Large intestine (tissue), 3 donors: ENCODE measurements around the gene EBF3. TPM values are rescaled to one million over a fixed set of nuclear protein-coding genes. Genes with fewer than 3 reads are reported as not detected.
"Not testable (repeated sequence)": the region's sequence is repeated elsewhere in the genome, so short reads cannot be mapped to it uniquely, and the experiment has no call there.

Source experiments
- DNase-seq, 2 donors: peaks; one replicate each; pipeline versions ENCODE4 v3.0.0 to v3.0.0-alpha.2; 2013
- H3K27ac ChIP-seq: one replicate; pipeline ENCODE4 v1.5.1; 2013; ENCODE audit warnings: low read length
- H3K27me3 ChIP-seq: 2 replicates; pipeline ENCODE4 v1.6.1; 2013; ENCODE audit warnings: low read length; ENCODE audit not compliant: control insufficient read depth, insufficient read depth
- H3K36me3 ChIP-seq: 2 replicates; pipeline ENCODE4 v1.6.1; 2013; ENCODE audit warnings: low read length; ENCODE audit not compliant: control insufficient read depth, insufficient read depth
- H3K4me1 ChIP-seq: one replicate; pipeline ENCODE4 v1.6.1; 2013; ENCODE audit warnings: low read length; ENCODE audit not compliant: control insufficient read depth, insufficient read depth
- H3K4me3 ChIP-seq: one replicate; pipeline ENCODE4 v1.5.1; 2013; ENCODE audit warnings: low read length
- H3K9me3 ChIP-seq: one replicate; pipeline ENCODE4 v1.6.1; 2013; ENCODE audit warnings: mild to moderate bottlenecking, low read depth, low read length, moderate library complexity; ENCODE audit not compliant: control insufficient read depth
- WGBS: methylation state at CpG from one replicate; pipeline ENCODE4 v1.1.5; 2013; ENCODE audit warnings: low lambda C conversion rate; ENCODE audit not compliant: insufficient coverage; 5-methylcytosine and 5-hydroxymethylcytosine counted together
- polyA plus RNA-seq: library from polyadenylated mRNA; unstranded; fragments of 120-200 nt; gene quantifications from one replicate; pipeline ENCODE4 v1.2.1, GENCODE V29; 2013

Gene EBF3
- polyA plus RNA-seq, 1 donor, result 7.5 TPM

DNA sequence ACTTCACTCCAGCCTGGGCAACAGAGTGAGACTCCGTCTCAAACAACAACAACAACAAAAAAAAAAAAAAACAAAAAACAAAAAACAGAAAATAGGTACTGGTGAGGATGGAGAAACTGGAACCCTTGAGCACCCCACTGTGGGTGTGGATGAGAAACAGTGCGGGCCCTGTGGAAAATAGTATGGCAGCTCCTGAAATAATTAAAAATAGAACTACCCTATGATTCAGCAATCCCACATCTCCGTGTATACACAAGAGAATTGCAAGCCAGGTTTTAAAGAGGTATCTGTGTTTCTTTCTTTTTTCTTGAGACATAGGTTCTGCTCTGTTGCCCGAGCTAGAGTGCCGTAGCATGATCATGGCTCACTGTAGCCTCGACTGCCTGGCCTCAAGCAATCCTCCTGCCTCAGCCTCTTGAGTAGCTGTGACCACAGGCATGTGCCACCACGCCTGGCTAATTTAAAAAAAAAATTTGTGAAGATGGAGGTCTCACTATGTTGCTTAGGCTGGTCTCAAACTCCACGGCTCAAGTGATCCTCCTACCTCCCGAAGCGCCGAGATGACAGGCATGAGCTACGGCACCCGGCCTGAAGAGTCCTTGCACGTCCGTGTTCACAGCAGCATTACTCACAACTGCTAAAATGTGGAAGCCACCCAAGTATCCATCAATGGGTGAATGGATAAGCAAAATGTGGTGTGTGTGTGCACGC lies 39.5 kb downstream of the EBF3 start:
- Histone ChIP-seq H3K27me3 (no peaks in the 10 kb centered on the region), H3K4me3 (no peak overlapping the region), H3K27ac (no peak overlapping the region), H3K4me1 (no peaks in the 10 kb centered on the region), H3K9me3 (no peaks in the 10 kb centered on the region), H3K36me3 (no peaks in the 10 kb centered on the region)
- 100% methylated on average over 1 of the region's 16 CpGs for WGBS
- no peak for DNase-seq

- H3K27me3 ChIP-seq, result no peaks in the 10 kb centered on the region
- H3K4me1 ChIP-seq, result no peaks in the 10 kb centered on the region
- no peaks in the 10 kb centered on the region for H3K36me3 ChIP-seq
- H3K9me3 ChIP-seq, result no peaks in the 10 kb centered on the region
- H3K27ac ChIP-seq, result no peak overlapping the region
- WGBS, result no CpG with 5 or more reads among the region's 18 CpGs
- no peak for DNase-seq
- no peak overlapping the region for H3K4me3 ChIP-seq
Observed at GRCh38 chr10:129922598-129923123, 41.4 kb downstream of the EBF3 start.

DNA sequence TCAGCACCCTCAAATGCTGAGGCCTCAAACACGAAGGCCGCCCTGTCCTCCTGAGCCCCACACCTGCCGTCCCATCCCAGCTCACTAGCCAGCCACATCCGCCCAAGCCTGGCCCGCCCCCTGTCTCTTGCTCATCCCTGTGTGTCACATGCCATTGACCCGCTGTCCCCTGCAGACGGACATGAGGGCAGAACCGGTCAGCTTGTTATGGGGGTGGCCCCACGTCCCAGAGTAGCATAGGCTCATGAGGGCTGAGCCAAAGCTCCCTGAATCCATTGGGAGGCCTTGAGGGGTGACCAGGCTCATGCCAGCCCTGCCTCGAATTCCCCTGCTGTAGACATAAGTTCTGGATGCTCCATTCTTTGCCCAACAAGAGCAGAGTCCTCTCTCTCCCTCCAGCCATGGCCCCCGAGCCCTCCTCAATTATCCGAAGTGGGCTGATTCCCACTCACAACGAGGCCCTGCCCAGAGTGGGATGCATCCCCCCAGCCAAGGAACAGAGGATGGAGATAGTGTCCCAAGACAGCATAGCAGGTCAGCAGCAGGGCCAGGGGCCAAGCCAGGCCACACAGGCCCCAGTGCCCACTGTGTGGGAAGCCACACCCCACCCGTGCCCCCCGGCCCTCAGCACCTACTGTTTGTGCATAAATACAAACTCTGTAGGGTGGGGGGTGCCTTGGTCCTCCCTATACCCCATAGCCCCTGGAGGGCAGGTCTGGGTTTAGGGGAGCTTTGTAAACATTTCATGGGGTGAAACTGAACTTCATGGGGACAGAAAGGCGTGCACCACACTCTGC lies 42.1 kb downstream of the EBF3 start:
- no peaks in the 10 kb centered on the region for H3K4me1 ChIP-seq
- H3K27me3 ChIP-seq, result no peaks in the 10 kb centered on the region
- no peak overlapping the region for H3K4me3 ChIP-seq
- no peak for DNase-seq
- WGBS, result no CpG with 5 or more reads among the region's 16 CpGs
- no peak overlapping the region for H3K27ac ChIP-seq
- no peaks in the 10 kb centered on the region for H3K36me3 ChIP-seq
- no peaks in the 10 kb centered on the region for H3K9me3 ChIP-seq

DNA sequence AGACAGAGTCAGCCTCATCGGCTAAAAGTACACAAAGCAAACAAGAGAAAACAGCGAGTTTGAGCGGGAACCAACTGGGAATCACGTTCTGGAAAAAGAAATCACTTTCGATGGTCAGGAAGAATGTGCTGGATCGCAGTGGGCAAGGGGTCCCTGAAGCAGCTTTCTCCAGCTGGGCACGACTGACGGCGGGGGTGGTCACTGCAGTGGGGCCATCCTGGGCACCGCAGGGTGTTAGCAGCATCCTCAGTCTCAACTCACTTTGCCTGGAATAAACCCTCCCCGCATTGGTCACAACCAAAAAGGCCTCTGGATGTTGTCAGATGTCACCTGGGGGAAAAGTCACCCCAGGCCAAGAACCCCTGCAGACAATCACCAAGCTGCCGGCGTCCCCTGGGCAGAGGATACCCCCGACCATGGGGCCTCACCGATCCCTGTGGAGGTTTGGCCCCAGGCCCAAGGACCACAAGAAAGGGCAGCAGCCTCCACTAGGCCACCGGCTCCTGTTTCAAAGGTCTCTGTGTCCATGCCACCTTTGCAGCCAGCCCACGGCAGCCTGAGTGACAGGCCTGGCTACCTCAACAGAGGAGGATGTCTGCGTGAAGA lies 42.9 kb downstream of the EBF3 start:
- no peak for DNase-seq
- WGBS, result 100% methylated on average over 1 of the region's 18 CpGs
- no peaks in the 10 kb centered on the region for H3K4me1 ChIP-seq
- H3K27ac ChIP-seq, result no peak overlapping the region
- no peak overlapping the region for H3K4me3 ChIP-seq
- no peaks in the 10 kb centered on the region for H3K27me3 ChIP-seq
- H3K9me3 ChIP-seq, result no peaks in the 10 kb centered on the region
- no peaks in the 10 kb centered on the region for H3K36me3 ChIP-seq

DNA sequence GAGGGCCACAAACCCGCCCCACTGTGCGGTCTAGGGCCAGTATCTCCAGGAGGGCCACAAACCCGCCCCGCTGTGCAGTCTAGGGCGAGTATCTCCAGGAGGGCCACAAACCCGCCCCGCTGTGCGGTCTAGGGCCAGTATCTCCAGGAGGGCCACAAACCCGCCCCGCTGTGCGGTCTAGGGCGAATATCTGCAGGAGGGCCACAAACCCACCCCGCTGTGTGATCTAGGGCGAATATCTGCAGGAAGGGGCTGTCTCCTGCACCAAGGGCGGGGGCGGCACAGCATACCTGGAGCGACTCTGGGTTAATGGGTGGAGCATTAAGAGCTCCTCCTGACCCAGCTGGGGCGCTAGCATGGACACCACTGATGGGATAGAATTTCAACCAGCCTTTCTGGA lies 43.9 kb downstream of the EBF3 start:
- DNase-seq, result not testable (repeated sequence)
- WGBS, result no CpG with 5 or more reads among the region's 18 CpGs

DNA sequence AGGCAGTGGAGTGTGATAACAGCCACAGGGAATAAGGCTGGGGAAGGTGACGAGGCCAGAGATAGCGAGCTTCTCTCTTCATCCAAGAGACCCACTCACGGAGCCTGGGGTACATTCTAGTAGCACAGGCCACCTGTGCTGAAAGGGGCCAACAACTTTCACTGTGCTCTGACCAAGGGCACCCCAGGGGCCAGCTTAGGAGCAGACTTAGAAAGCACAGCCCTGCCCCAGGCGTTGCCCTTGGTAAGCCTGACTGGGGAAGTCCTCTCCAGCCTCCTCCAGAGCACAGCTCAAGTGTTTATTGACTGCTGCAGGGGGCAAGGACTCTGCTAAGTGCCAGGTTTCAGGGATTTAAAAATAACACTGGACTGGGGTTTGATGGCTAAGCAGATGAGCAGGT lies 44.7 kb downstream of the EBF3 start:
- Histone ChIP-seq H3K4me3 (no peak overlapping the region), H3K4me1 (no peaks in the 10 kb centered on the region)
- no CpG with 5 or more reads among the region's 4 CpGs for WGBS

More for the DNA sequence above, 43.9 kb downstream of the EBF3 start:
- not testable (repeated sequence) for H3K4me1 ChIP-seq, H3K27me3 ChIP-seq, H3K4me3 ChIP-seq, H3K27ac ChIP-seq, H3K9me3 ChIP-seq, H3K36me3 ChIP-seq

GRCh38 chr10:129918836-129919235 lies 45.2 kb downstream of the EBF3 start:
- no peaks in the 10 kb centered on the region for H3K36me3 ChIP-seq
- H3K27ac ChIP-seq, result no peak overlapping the region
- no peak overlapping the region for H3K4me3 ChIP-seq
- no peaks in the 10 kb centered on the region for H3K4me1 ChIP-seq
- no peak for DNase-seq
- H3K27me3 ChIP-seq, result no peaks in the 10 kb centered on the region
- whole genome bisulfite sequencing, result no CpG with 5 or more reads among the region's 8 CpGs
- no peaks in the 10 kb centered on the region for H3K9me3 ChIP-seq

More for the DNA sequence above, 44.7 kb downstream of the EBF3 start:
- Histone ChIP-seq H3K27ac (no peak overlapping the region), H3K9me3 (no peaks in the 10 kb centered on the region), H3K27me3 (no peaks in the 10 kb centered on the region), H3K36me3 (no peaks in the 10 kb centered on the region)
- DNase-seq, result no peak

DNA sequence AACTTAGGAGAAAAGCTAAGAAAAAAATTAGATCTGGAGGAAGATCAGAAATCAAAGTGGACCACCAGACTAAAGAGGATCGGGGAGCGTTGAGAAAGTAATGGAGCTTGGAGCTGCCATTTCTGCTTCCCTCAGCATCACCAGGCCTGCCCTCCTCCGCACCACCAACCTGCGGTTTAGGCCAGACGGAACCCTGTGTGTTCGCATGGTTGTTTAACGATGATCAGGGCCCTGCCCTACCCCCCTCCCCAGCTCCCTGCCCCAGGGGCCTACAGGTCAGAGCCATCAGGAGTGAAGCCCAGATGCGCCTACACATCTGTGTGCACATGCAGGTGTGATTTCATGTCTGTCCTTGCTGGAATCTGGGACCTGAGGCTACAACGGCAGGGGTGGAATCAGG lies 45.7 kb downstream of the EBF3 start:
- H3K27me3 ChIP-seq, result no peaks in the 10 kb centered on the region
- DNase-seq, result no peak
- no peaks in the 10 kb centered on the region for H3K9me3 ChIP-seq
- H3K4me1 ChIP-seq, result no peaks in the 10 kb centered on the region
- WGBS, result 83% methylated on average over 1 of the region's 9 CpGs
- no peak overlapping the region for H3K27ac ChIP-seq
- no peaks in the 10 kb centered on the region for H3K36me3 ChIP-seq
- no peak overlapping the region for H3K4me3 ChIP-seq

DNA sequence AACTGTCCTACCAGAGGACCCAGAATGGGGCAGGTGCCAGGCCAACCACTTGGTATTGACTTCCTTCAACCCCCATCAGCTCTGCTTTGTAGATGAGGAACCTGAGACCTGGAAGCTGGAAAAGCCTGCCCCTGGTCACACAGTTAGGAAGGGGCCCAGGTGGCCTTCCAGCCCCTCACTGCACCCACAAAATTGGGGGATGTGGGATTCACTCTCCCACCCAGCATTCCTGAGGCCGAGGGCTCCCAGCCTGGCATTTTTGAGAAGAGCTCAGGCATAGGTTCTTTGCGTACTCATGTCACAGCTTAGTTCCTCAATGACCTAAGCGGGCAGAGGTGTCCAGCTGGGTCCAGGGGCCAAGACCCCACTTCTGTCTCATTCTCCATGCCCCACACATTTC lies 46.1 kb downstream of the EBF3 start:
- Histone ChIP-seq H3K27me3 (no peaks in the 10 kb centered on the region), H3K4me3 (no peak overlapping the region), H3K4me1 (no peaks in the 10 kb centered on the region), H3K9me3 (no peaks in the 10 kb centered on the region), H3K27ac (no peak overlapping the region), H3K36me3 (no peaks in the 10 kb centered on the region)
- no peak for DNase-seq
- WGBS, result no CpG with 5 or more reads among the region's 3 CpGs

DNA sequence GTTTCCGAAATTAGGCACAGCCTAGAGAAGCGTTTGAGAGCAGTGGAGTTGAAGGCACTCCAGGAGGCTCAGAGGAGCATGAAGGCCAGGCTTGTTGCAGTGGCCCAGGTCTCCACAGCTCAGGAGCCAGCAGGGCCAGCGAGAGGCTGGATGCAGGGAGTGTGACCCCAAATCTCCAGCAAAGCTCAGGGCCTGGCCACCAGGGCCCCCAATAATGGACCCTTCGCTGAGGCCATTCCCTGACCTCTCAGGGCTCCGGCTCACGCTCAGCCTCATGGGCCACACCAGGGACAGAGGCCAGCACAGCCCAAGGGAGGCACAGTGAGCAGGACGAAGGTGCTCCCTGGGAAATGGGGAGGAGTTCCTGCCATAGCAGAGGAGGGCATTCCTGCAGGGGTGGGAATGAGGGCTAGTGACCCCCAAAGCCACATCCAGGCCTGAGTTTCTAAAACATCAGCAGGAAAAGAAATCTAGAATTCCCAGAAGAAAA lies 47.5 kb downstream of the EBF3 start:
- no CpG with 5 or more reads among the region's 7 CpGs for WGBS
- no peaks in the 10 kb centered on the region for H3K4me1 ChIP-seq
- H3K27ac ChIP-seq, result no peak overlapping the region
- H3K27me3 ChIP-seq, result no peaks in the 10 kb centered on the region
- H3K4me3 ChIP-seq, result no peak overlapping the region
- DNase-seq, result no peak
- H3K36me3 ChIP-seq, result no peaks in the 10 kb centered on the region
- no peaks in the 10 kb centered on the region for H3K9me3 ChIP-seq
